NCI-H2107 treated with DMSO at 0.1 percent for 48 hours (cell line): ENCODE results near the gene CTDP1.

ENCODE experiments used
- DNase-seq: peaks from one replicate; lab custom pipeline; 2025; ENCODE audit not compliant: unreplicated experiment; lab: John Stamatoyannopoulos, UW

The CTDP1 gene

GRCh38 chr18:79644006-79644665 is 35.5 kb upstream of the CTDP1 start:
- DNase-seq, result peak; percentile 12

- DNase-seq, result no peak
These were observed 34.9 kb upstream of the CTDP1 start for GRCh38 chr18:79644666-79645057.

- DNase-seq, result no peak
These were observed 34.2 kb upstream of the CTDP1 start for GRCh38 chr18:79645291-79645983.

- DNase-seq, result no peak
These were observed 32.3 kb upstream of the CTDP1 start for GRCh38 chr18:79647307-79647706.

GRCh38 chr18:79650959-79651358 is 28.6 kb upstream of the CTDP1 start:
- no peak for DNase-seq

- peak; percentile 50 for DNase-seq
These were observed 22.1 kb upstream of the CTDP1 start for GRCh38 chr18:79657342-79657996.

GRCh38 chr18:79658366-79658765 is 21.2 kb upstream of the CTDP1 start:
- DNase-seq, result no peak

- no peak for DNase-seq
These were observed 19.9 kb upstream of the CTDP1 start for GRCh38 chr18:79659733-79660132.

- no peak for DNase-seq
These were observed 17.6 kb upstream of the CTDP1 start for GRCh38 chr18:79662034-79662433.

- no peak for DNase-seq
These were observed 17.2 kb upstream of the CTDP1 start for GRCh38 chr18:79662439-79662838.

GRCh38 chr18:79664525-79665125 is 15.0 kb upstream of the CTDP1 start:
- no peak for DNase-seq

- DNase-seq, result no peak
These were observed 11.4 kb upstream of the CTDP1 start for GRCh38 chr18:79668203-79668602.

GRCh38 chr18:79672490-79673276 is 6.9 kb upstream of the CTDP1 start:
- DNase-seq, result no peak

- no peak for DNase-seq
These were observed 2.4 kb upstream of the CTDP1 start for GRCh38 chr18:79677221-79677620.

- DNase-seq, result no peak
These were observed 1.8 kb upstream of the CTDP1 start for GRCh38 chr18:79677840-79678239.

GRCh38 chr18:79678665-79679551 is 695 bp upstream of the CTDP1 start:
- peak; percentile 97 for DNase-seq

GRCh38 chr18:79680100-79680879 is 687 bp downstream of the CTDP1 start:
- peak; percentile 12 for DNase-seq

- DNase-seq, result no peak
These were observed 1.3 kb downstream of the CTDP1 start for GRCh38 chr18:79680891-79681339.
